GM12878 (cell line): ENCODE data around the gene FANCD2OS. TPM values are rescaled to one million over a fixed set of nuclear protein-coding genes. Genes with fewer than 3 reads are reported as not detected.

Experiments used
- ATAC-seq: fragments of 200-7000 bp; cut with Tn5 transposase; 3 replicates; pipeline ENCODE4 v1.9.1; 2020; ENCODE audit warnings: mild to moderate bottlenecking, moderate library complexity
- BruUV-seq: library from RNA; stranded (reverse); fragments of 400-500 nt; replicated peaks from 2 replicates; lab custom pipeline; 2021; lab: Mats Ljungman, UMichigan
- CTCF ChIA-PET: fragments of 300-600 bp; sonication (Branson Sonifier 250); formaldehyde crosslinking; extraction: SDS; loops from one replicate; lab custom pipeline; 2021; ENCODE audit warnings: inconsistent platforms; lab: Yijun Ruan, JAX
- POLR2A ChIA-PET: fragments of 350-600 bp; formaldehyde crosslinking; extraction: SDS; loops from one replicate; lab custom pipeline; 2021; ENCODE audit warnings: inconsistent platforms; lab: Charles Lee
- RAD21 ChIA-PET: fragments of 300-600 bp; sonication (Branson Sonifier 250); formaldehyde crosslinking; loops from one replicate; lab custom pipeline; 2023; ENCODE audit warnings: antibody characterized with exemption; ENCODE audit not compliant: unreplicated experiment; lab: Charles Lee
- SMC1A ChIA-PET: fragments of 300-600 bp; sonication (Branson Sonifier 250); formaldehyde crosslinking; loops from one replicate; lab custom pipeline; 2023; ENCODE audit not compliant: unreplicated experiment, uncharacterized antibody; lab: Charles Lee
- DNase-seq: peaks from one replicate; pipeline ENCODE4 v3.0.0-alpha.2; 2011; ENCODE audit warnings: low read depth, low spot score
- FAIRE-seq: peaks from 3 replicates; lab custom pipeline; 2011; peaks lifted over from hg19 to GRCh38; lab: Jason Lieb, UNC
- H2AFZ ChIP-seq: 2 replicates; pipeline ENCODE4 v1.6.0; 2011; ENCODE audit warnings: low read depth, low read length, control low read depth; ENCODE audit not compliant: control insufficient read depth
- H3K27ac ChIP-seq: 2 replicates; pipeline ENCODE4 v1.5.1; 2011; ENCODE audit warnings: control low read depth; ENCODE audit not compliant: control insufficient read depth, insufficient read depth
- H3K27me3 ChIP-seq, 2 experiments: replicated peaks in 1 of 2; 2 replicates each; pipeline versions ENCODE4 v1.6.0 to v1.6.1; 2011; ENCODE audit warnings: low read length in 1 of 2; ENCODE audit not compliant: control insufficient read depth in 2 of 2, insufficient read depth in 2 of 2
- H3K36me3 ChIP-seq, 2 experiments: 2 replicates each; pipeline ENCODE4 v1.5.1; 2011; ENCODE audit warnings: low read length in 1 of 2; ENCODE audit not compliant: control insufficient read depth in 2 of 2, insufficient read depth in 2 of 2
- H3K4me1 ChIP-seq: 2 replicates; pipeline ENCODE4 v1.6.1; 2011; ENCODE audit warnings: mild to moderate bottlenecking, low read length, moderate library complexity, mixed read lengths; ENCODE audit not compliant: control insufficient read depth, insufficient read depth
- H3K4me2 ChIP-seq: 2 replicates; pipeline ENCODE4 v1.6.0; 2011; ENCODE audit warnings: control low read depth; ENCODE audit not compliant: control insufficient read depth, insufficient read depth
- H3K4me3 ChIP-seq: fragments of 200-600 bp; sonication (generic); 2 replicates; pipeline ENCODE4 v1.5.1; 2016
- H3K79me2 ChIP-seq: 2 replicates; pipeline ENCODE4 v1.6.0; 2011; ENCODE audit warnings: low read length; ENCODE audit not compliant: control insufficient read depth, insufficient read depth
- H3K9ac ChIP-seq: 2 replicates; pipeline ENCODE4 v1.8.0; 2011; ENCODE audit warnings: low read length, control low read depth, mixed read lengths; ENCODE audit not compliant: control insufficient read depth, insufficient read depth
- H3K9me3 ChIP-seq: replicated peaks from 3 replicates; pipeline ENCODE4 v1.5.1; 2011; ENCODE audit warnings: mild to moderate bottlenecking, low read length; ENCODE audit not compliant: control insufficient read depth, insufficient read depth
- H4K20me1 ChIP-seq: 2 replicates; pipeline ENCODE4 v1.6.0; 2011; ENCODE audit not compliant: control insufficient read depth, insufficient read depth
- CEBPB ChIP-seq, 2 experiments: fragments of 150-350 bp in 1 of 2; IDR thresholded peaks; 2 replicates each; pipeline ENCODE4 v1.6.1; 2012 to 2014; ENCODE audit warnings: low read depth in 2 of 2, low read length in 2 of 2, borderline replicate concordance in 1 of 2, inconsistent platforms in 1 of 2
- KDM1A ChIP-seq: fragments of 200-600 bp; sonication (generic); IDR thresholded peaks from 2 replicates; pipeline ENCODE4 v1.6.1; 2016; ENCODE audit warnings: borderline replicate concordance
- MEF2A ChIP-seq: IDR thresholded peaks from 2 replicates; pipeline ENCODE4 v1.6.1; 2011; ENCODE audit warnings: low read depth, mild to moderate bottlenecking, low read length, moderate library complexity; ENCODE audit not compliant: insufficient read depth
- NRF1 ChIP-seq: conservative IDR thresholded peaks from 2 replicates; pipeline ENCODE4 v1.6.1; 2011; ENCODE audit warnings: mild to moderate bottlenecking, low read depth, low read length, improper control_type of control experiment
- WGBS: methylation state at CpG from one replicate; pipeline ENCODE4 v1.1.6; 2016; ENCODE audit warnings: low lambda C conversion rate; ENCODE audit not compliant: insufficient replicate concordance, insufficient coverage; ENCODE audit errors: missing lambda C conversion rate; 5-methylcytosine and 5-hydroxymethylcytosine counted together
- in situ Hi-C: fragments of 300-500 bp; cut with MboI; formaldehyde crosslinking; loops from 9 replicates; pipeline ENCODE4 v1.14.3; 2018; ENCODE audit warnings: mixed read lengths
- intact Hi-C: fragments of 100-400 bp; cut with micrococcal nuclease; formaldehyde crosslinking; loops from one replicate; pipeline ENCODE4 v1.14.2; 2022; ENCODE audit not compliant: unreplicated experiment
- polyA plus RNA-seq, 11 experiments: library from polyadenylated mRNA; depleted of rRNA in 4 of 11; unstranded in 6 of 11; stranded (reverse) in 5 of 11; fragments of >200 nt; fragmentation: Nextera tagmentation in 4 of 11; fragmentation: Illumina TruSeq in 1 of 11; extraction: Ambion mirVana in 4 of 11; extraction: Trizol in 1 of 11; gene quantifications; 1 replicate in 1 of 11; 2 replicates in 10 of 11; pipeline versions ENCODE4 v1.2.1 to v1.2.3, GENCODE V29; 2011 to 2016; ENCODE audit warnings: inconsistent platforms in 2 of 11, missing spikeins in 2 of 11, low read depth in 1 of 11
- total RNA-seq, 4 experiments: library from RNA; depleted of rRNA in 3 of 4; stranded (reverse); fragments of >200 nt in 3 of 4; fragmentation: Illumina TruSeq in 1 of 4; extraction: Trizol in 1 of 4; gene quantifications; 2 replicates each; pipeline versions ENCODE4 v1.2.1 to v1.2.3, GENCODE V29; 2013 to 2021
- TF ChIP-seq, protein P1 (sequence below): IDR thresholded peaks from 2 replicates; pipeline ENCODE4 v1.6.1; 2012; ENCODE audit warnings: low read length, inconsistent platforms
- TF ChIP-seq, protein P2 (sequence below): IDR thresholded peaks from 2 replicates; pipeline ENCODE4 v1.6.1; 2012; ENCODE audit warnings: low read depth, low read length, improper control_type of control experiment

FANCD2OS gene
- total and polyA plus RNA-seq, 10 of the 15 experiments (the other 5 are each of a cell fraction or from before 2014, with no cell fraction given), result 0.38 to 0.42 TPM; not detected in 8

DNA sequence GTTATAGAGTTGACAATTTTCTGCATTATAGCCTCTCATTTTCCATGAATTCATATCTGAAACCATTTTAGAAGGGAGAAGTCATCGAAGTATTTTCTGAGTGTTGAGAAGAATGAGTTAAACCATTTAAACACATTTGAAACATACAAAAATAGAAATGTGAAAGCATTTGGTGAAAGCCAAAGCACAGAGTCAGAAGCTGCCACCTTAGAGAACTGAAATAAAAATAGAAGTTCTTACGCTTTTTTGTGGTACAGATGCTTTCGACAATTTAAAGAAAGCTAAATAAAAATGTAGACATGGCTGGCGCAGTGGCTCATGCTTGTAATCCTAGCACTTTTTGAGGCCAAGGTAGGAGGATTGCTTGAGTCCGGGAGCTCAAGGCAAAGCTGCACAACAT lies 9.0 kb downstream of the FANCD2OS start:
- Histone ChIP-seq H3K4me2 (no peak overlapping the region), H2AFZ (no peak overlapping the region), H3K79me2 (no peaks in the 10 kb centered on the region), H3K27me3 (no peaks in the 10 kb centered on the region), H3K9me3 (no peaks in the 10 kb centered on the region), H3K4me3 (no peak overlapping the region), H3K9ac (no peak overlapping the region), H4K20me1 (no peaks in the 10 kb centered on the region), H3K36me3 (peaks cover 2 to 3% of the 10 kb centered on the region in 2 experiments), H3K27ac (no peak overlapping the region), H3K4me1 (no peaks in the 10 kb centered on the region)
- ChIA-PET CTCF (no interaction called here), RAD21 (no interaction called here), SMC1A (interaction anchor here (0.9 kb wide), 1 partner anchor 47 kb away, joined by 3 read pairs; no protein-coding TSS in a partner anchor), POLR2A (interaction anchor here (1.1 kb wide), 1 partner anchor 24 kb away, joined by 3 read pairs; no protein-coding TSS in a partner anchor)
- intact Hi-C loops (no loop called here), in situ Hi-C loops (no loop called here)
- DNase-seq (no peak), FAIRE-seq (no peak), ATAC-seq (no peak)
- TF ChIP-seq, protein P1, sequence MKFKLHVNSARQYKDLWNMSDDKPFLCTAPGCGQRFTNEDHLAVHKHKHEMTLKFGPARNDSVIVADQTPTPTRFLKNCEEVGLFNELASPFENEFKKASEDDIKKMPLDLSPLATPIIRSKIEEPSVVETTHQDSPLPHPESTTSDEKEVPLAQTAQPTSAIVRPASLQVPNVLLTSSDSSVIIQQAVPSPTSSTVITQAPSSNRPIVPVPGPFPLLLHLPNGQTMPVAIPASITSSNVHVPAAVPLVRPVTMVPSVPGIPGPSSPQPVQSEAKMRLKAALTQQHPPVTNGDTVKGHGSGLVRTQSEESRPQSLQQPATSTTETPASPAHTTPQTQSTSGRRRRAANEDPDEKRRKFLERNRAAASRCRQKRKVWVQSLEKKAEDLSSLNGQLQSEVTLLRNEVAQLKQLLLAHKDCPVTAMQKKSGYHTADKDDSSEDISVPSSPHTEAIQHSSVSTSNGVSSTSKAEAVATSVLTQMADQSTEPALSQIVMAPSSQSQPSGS, result no peak
- no peak for TF ChIP-seq NRF1
- TF ChIP-seq, protein P2, sequence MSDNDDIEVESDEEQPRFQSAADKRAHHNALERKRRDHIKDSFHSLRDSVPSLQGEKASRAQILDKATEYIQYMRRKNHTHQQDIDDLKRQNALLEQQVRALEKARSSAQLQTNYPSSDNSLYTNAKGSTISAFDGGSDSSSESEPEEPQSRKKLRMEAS, result no peak
- no peak for TF ChIP-seq CEBPB (IDR thresholded peaks at IDR 0.05; ENCODE audit: borderline replicate concordance in 1 of 2, low read depth in 2 of 2, low read length in 2 of 2)
- TF ChIP-seq KDM1A, result no peak
- no peak for TF ChIP-seq MEF2A
- BruUV-seq, result no TSS peak
- 85% methylated on average over 5 of the region's 5 CpGs for whole genome bisulfite sequencing
